A204.1 (cell line): ENCODE measurements around the gene FXN.

ENCODE experiments used
- FAIRE-seq: peaks from 2 replicates; lab custom pipeline; 2012; peaks lifted over from hg19 to GRCh38; lab: Jason Lieb, UNC

FXN gene

GRCh38 chr9:69143291-69143690 lies 107.7 kb downstream of the FXN start:
- no peak for FAIRE-seq

GRCh38 chr9:69145144-69145715 lies 109.7 kb downstream of the FXN start:
- no peak for FAIRE-seq

DNA sequence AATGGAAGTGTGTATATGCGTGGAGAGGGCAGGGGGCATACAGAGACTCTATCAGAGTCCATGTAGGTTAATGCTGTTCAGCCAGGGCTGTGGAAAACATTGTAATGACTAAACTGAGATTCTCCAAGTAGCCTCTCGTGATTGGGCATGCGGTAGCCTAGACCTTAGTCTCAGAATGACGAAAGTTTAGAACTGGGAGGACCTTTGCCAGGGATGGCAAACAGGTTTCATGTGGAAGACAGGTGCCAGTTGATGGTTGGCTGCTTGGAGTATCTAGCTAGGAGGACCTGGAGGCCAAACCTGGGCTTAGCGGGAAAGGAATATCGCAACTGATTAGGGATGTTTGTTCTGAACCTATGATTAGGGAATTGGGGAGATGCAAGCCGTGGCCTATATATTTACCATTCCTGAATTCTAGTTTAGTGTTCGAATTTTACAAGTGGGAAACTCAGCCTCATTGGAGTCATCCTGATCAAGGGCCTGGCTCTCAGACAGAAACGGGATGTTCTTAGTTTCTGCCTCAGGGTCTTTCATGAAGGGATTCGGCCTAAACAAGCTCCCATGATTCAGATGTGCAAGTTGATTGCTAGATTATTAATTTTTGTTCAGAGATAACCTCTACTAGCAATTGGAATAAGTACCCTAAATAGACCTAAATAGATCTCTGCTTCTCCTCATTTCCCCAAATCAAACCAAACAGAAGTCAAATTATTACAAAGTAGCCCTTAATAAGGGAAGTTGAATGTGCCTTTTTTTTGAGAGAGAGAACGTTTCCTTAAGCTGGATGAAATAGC lies 111.7 kb downstream of the FXN start:
- FAIRE-seq = no peak

DNA sequence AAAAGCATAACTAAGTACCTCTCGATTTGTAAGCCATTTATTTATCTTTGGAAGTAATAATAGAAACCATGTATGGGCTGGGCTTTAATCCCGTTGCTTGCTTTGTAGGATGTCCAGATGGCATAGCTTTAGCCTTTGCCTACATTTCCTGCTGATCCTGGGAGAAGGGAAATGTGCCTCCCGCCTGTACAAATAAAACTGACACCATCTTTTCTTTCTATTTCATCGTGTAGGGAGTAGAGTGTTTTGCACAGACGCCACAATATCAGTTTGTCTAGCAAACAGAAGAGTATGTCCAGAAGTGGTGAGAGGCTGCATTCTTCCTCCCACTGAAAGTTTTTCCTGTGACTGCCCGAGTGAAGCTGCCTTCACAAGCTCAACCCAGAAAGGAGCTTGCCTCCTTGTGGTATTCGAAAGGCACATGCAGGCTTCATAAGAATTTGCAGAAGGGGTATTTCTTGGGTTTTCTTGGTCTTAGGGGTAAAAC lies 113.8 kb downstream of the FXN start:
- no peak for FAIRE-seq
